Liver (tissue), 3 donors: ENCODE data around the gene ABHD3.

ENCODE experiments used
- EGR1 ChIP-seq, 2 donors: IDR thresholded peaks; 2 replicates each; pipeline ENCODE4 v1.6.1; 2016 to 2018; ENCODE audit warnings: antibody characterized with exemption in 2 of 2, low read depth in 2 of 2
- JUND ChIP-seq, 2 donors: IDR thresholded peaks; 2 replicates each; pipeline ENCODE4 v1.6.1; 2016; ENCODE audit warnings: antibody characterized with exemption in 2 of 2
- SP1 ChIP-seq: IDR thresholded peaks from 2 replicates; pipeline ENCODE4 v1.6.1; 2018; ENCODE audit warnings: antibody characterized with exemption, mild to moderate bottlenecking
- TF ChIP-seq, protein P1 (sequence below): fragments of 150-350 bp; IDR thresholded peaks from 2 replicates; pipeline ENCODE4 v1.5.1; 2017; ENCODE audit warnings: improper control_type of control experiment, low read depth, low read length; ENCODE audit not compliant: missing input control
- TF ChIP-seq, protein P2 (sequence below): IDR thresholded peaks from 2 replicates; pipeline ENCODE4 v1.6.1; 2016; ENCODE audit warnings: antibody characterized with exemption
- TF ChIP-seq, protein P3 (sequence below): IDR thresholded peaks from 2 replicates; pipeline ENCODE4 v1.6.1; 2016; ENCODE audit warnings: antibody characterized with exemption
- donor health status: healthy.
- donor health status: healthy.

DNA sequence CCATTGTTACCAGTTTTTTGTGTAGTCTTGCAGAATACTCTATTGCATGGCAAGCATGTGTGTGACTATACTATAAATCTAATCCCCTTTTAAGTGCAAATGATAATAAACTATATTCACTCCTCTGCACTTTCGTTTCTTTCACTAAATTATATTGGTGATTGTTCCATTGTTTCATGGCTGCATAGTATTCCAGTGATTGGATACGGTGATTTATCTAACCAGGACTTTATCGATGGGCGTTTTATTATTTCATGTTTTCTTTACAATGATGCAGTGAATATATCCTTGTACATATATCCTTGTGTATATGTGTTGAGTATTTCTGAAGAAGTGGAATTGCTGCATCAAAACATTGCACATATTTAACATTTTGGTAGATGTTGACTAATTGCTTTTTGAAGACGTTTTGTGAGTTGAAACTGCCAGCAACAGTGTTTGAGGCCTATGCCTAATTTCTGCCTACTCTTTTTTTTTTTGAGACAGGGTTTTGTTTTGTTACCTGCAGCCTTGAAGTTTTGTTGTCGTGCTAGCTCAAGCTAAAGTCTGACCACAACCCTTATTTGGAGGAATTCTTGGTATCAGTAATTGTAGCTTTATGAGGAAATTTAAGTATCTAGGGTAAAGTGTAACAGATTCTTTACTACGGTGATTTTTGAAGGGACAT lies 38.7 kb upstream of the ABHD3 start:
- no peak for TF ChIP-seq JUND (IDR thresholded peaks at IDR 0.05)
- TF ChIP-seq, protein P1, sequence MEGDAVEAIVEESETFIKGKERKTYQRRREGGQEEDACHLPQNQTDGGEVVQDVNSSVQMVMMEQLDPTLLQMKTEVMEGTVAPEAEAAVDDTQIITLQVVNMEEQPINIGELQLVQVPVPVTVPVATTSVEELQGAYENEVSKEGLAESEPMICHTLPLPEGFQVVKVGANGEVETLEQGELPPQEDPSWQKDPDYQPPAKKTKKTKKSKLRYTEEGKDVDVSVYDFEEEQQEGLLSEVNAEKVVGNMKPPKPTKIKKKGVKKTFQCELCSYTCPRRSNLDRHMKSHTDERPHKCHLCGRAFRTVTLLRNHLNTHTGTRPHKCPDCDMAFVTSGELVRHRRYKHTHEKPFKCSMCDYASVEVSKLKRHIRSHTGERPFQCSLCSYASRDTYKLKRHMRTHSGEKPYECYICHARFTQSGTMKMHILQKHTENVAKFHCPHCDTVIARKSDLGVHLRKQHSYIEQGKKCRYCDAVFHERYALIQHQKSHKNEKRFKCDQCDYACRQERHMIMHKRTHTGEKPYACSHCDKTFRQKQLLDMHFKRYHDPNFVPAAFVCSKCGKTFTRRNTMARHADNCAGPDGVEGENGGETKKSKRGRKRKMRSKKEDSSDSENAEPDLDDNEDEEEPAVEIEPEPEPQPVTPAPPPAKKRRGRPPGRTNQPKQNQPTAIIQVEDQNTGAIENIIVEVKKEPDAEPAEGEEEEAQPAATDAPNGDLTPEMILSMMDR, result no peak
- TF ChIP-seq, protein P2, sequence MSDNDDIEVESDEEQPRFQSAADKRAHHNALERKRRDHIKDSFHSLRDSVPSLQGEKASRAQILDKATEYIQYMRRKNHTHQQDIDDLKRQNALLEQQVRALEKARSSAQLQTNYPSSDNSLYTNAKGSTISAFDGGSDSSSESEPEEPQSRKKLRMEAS, result no peak
- TF ChIP-seq, protein P3, sequence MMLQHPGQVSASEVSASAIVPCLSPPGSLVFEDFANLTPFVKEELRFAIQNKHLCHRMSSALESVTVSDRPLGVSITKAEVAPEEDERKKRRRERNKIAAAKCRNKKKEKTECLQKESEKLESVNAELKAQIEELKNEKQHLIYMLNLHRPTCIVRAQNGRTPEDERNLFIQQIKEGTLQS, result no peak
- TF ChIP-seq EGR1 (IDR thresholded peaks at IDR 0.05; ENCODE audit: low read depth in 2 of 2), result no peak
- TF ChIP-seq SP1, result no peak
